SKM-1 (cell line): Measurements from ENCODE around the gene HSP90AA1.

ENCODE experiments used
- DNase-seq: peaks from one replicate; lab custom pipeline; 2025; ENCODE audit not compliant: unreplicated experiment; lab: John Stamatoyannopoulos, UW

The HSP90AA1 gene

GRCh38 chr14:102043251-102044025 is 43.4 kb downstream of the HSP90AA1 start:
- no peak for DNase-seq

- DNase-seq = no peak
Observed at GRCh38 chr14:102042699-102043098, 44.1 kb downstream of the HSP90AA1 start.

- DNase-seq = no peak
Observed at GRCh38 chr14:102040153-102040552, 46.7 kb downstream of the HSP90AA1 start.

GRCh38 chr14:102039157-102039556 is 47.7 kb downstream of the HSP90AA1 start:
- no peak for DNase-seq

GRCh38 chr14:102037686-102038085 is 49.2 kb downstream of the HSP90AA1 start:
- no peak for DNase-seq

- DNase-seq = no peak
Observed at GRCh38 chr14:102035914-102036313, 50.9 kb downstream of the HSP90AA1 start.

GRCh38 chr14:102034301-102034700 is 52.5 kb downstream of the HSP90AA1 start:
- DNase-seq = no peak

GRCh38 chr14:102033241-102033640 is 53.6 kb downstream of the HSP90AA1 start:
- DNase-seq = no peak
